ENCODE measurements around the gene XRCC5.

Gene XRCC5

GRCh38 chr2:216082117-216082711 is 26.9 kb upstream of the XRCC5 start (continued):
- no peak for TF ChIP-seq ZFP30 (CRISPR knock-in tag; IDR thresholded peaks at IDR 0.05)
- TF ChIP-seq ZFP3 (CRISPR knock-in tag; IDR thresholded peaks at IDR 0.05): no peak
- TF ChIP-seq TSHZ2 (CRISPR knock-in tag; IDR thresholded peaks at IDR 0.05): no peak
- no peak for TF ChIP-seq SNAI2 (CRISPR knock-in tag; IDR thresholded peaks at IDR 0.05)

- peak; percentile 24; the same call in 2 of the 3 replicates for ATAC-seq
- TF ChIP-seq ZC3H10 (CRISPR knock-in tag; IDR thresholded peaks at IDR 0.05): no peak
- TF ChIP-seq TSHZ2 (CRISPR knock-in tag; IDR thresholded peaks at IDR 0.05): no peak
- TF ChIP-seq ZFP30 (CRISPR knock-in tag; IDR thresholded peaks at IDR 0.05): no peak
- TF ChIP-seq TOX (CRISPR knock-in tag; IDR thresholded peaks at IDR 0.05; ENCODE audit: borderline replicate concordance): no peak
- TF ChIP-seq CSDC2 (CRISPR knock-in tag; IDR thresholded peaks at IDR 0.05): no peak
- no peak for TF ChIP-seq BACH2 (CRISPR knock-in tag; IDR thresholded peaks at IDR 0.05; ENCODE audit: borderline replicate concordance)
- no peak for TF ChIP-seq ZNF70 (CRISPR knock-in tag; IDR thresholded peaks at IDR 0.05)
- TF ChIP-seq ZNF565 (CRISPR knock-in tag; conservative IDR thresholded peaks at IDR 0.05; ENCODE audit: low read depth): no peak
- no peak for TF ChIP-seq ISL1 (CRISPR knock-in tag; IDR thresholded peaks at IDR 0.05)
- TF ChIP-seq, protein P1, sequence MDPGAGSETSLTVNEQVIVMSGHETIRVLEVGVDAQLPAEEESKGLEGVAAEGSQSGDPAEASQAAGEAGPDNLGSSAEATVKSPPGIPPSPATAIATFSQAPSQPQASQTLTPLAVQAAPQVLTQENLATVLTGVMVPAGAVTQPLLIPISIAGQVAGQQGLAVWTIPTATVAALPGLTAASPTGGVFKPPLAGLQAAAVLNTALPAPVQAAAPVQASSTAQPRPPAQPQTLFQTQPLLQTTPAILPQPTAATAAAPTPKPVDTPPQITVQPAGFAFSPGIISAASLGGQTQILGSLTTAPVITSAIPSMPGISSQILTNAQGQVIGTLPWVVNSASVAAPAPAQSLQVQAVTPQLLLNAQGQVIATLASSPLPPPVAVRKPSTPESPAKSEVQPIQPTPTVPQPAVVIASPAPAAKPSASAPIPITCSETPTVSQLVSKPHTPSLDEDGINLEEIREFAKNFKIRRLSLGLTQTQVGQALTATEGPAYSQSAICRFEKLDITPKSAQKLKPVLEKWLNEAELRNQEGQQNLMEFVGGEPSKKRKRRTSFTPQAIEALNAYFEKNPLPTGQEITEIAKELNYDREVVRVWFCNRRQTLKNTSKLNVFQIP (CRISPR knock-in tag; IDR thresholded peaks at IDR 0.05; ENCODE audit: borderline replicate concordance, low read depth): no peak
- TF ChIP-seq ZNF8 (CRISPR knock-in tag; IDR thresholded peaks at IDR 0.05): no peak
- no peak for TF ChIP-seq PPARA (CRISPR knock-in tag; IDR thresholded peaks at IDR 0.05; ENCODE audit: borderline replicate concordance)
- no peak for TF ChIP-seq GLIS3 (CRISPR knock-in tag; IDR thresholded peaks at IDR 0.05)
- TF ChIP-seq RARB (CRISPR knock-in tag; IDR thresholded peaks at IDR 0.05): no peak
- TF ChIP-seq, protein P2, sequence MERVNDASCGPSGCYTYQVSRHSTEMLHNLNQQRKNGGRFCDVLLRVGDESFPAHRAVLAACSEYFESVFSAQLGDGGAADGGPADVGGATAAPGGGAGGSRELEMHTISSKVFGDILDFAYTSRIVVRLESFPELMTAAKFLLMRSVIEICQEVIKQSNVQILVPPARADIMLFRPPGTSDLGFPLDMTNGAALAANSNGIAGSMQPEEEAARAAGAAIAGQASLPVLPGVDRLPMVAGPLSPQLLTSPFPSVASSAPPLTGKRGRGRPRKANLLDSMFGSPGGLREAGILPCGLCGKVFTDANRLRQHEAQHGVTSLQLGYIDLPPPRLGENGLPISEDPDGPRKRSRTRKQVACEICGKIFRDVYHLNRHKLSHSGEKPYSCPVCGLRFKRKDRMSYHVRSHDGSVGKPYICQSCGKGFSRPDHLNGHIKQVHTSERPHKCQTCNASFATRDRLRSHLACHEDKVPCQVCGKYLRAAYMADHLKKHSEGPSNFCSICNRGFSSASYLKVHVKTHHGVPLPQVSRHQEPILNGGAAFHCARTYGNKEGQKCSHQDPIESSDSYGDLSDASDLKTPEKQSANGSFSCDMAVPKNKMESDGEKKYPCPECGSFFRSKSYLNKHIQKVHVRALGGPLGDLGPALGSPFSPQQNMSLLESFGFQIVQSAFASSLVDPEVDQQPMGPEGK (CRISPR knock-in tag; IDR thresholded peaks at IDR 0.05; ENCODE audit: borderline replicate concordance): no peak
- TF ChIP-seq, protein P3, sequence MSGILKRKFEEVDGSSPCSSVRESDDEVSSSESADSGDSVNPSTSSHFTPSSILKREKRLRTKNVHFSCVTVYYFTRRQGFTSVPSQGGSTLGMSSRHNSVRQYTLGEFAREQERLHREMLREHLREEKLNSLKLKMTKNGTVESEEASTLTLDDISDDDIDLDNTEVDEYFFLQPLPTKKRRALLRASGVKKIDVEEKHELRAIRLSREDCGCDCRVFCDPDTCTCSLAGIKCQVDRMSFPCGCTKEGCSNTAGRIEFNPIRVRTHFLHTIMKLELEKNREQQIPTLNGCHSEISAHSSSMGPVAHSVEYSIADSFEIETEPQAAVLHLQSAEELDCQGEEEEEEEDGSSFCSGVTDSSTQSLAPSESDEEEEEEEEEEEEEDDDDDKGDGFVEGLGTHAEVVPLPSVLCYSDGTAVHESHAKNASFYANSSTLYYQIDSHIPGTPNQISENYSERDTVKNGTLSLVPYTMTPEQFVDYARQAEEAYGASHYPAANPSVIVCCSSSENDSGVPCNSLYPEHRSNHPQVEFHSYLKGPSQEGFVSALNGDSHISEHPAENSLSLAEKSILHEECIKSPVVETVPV (CRISPR knock-in tag; IDR thresholded peaks at IDR 0.05): no peak
- TF ChIP-seq SNAI2 (CRISPR knock-in tag; IDR thresholded peaks at IDR 0.05): no peak
- no peak for TF ChIP-seq OSR1 (CRISPR knock-in tag; IDR thresholded peaks at IDR 0.05)
Measured at GRCh38 chr2:216082805-216083204, 26.3 kb upstream of the XRCC5 start.
